Left renal pelvis (tissue), 4 donors: Measurements from ENCODE around the gene PBX1. TPM values are rescaled to one million over a fixed set of nuclear protein-coding genes. Genes with fewer than 3 reads are reported as not detected.
"Not testable (repeated sequence)": the region's sequence is repeated elsewhere in the genome, so short reads cannot be mapped to it uniquely, and the experiment has no call there.

Source experiments
- DNase-seq, 4 donors: peaks; one replicate each; pipeline ENCODE4 v3.0.0-alpha.2; 2013; ENCODE audit warnings: low read depth in 4 of 4, low spot score in 3 of 4
- polyA plus RNA-seq, 4 donors: library from polyadenylated mRNA; unstranded; fragments of 120-200 nt; gene quantifications; one replicate each; pipeline ENCODE4 v1.2.1, GENCODE V29; 2013; ENCODE audit not compliant: insufficient read length in 4 of 4

PBX1 gene
- 100 to 1,000 TPM; 141 to 256 (median 181) TPM for polyA plus RNA-seq

- peak in 3 of 4 donors; percentile 97 to 99 (median 97) for DNase-seq
Observed at GRCh38 chr1:164558461-164559341, at the start of gene PBX1. Gene PBX1 (plus strand): TSS chr1:164559184.

- DNase-seq = no peak
Observed at GRCh38 chr1:164510435-164510834, 48.5 kb upstream of the PBX1 start.

GRCh38 chr1:164511001-164511705 lies 47.8 kb upstream of the PBX1 start:
- no peak for DNase-seq

- no peak for DNase-seq
Observed at GRCh38 chr1:164515231-164515630, 43.8 kb upstream of the PBX1 start.

- DNase-seq = peak in 1 of 4 donors; percentile 12
Observed at GRCh38 chr1:164515711-164516331, 43.2 kb upstream of the PBX1 start.

- DNase-seq = no peak
Observed at GRCh38 chr1:164516591-164516990, 42.4 kb upstream of the PBX1 start.

- DNase-seq = no peak
Observed at GRCh38 chr1:164518692-164519332, 40.2 kb upstream of the PBX1 start.

- DNase-seq = no peak
Observed at GRCh38 chr1:164519426-164519825, 39.6 kb upstream of the PBX1 start.

- DNase-seq = no peak
Observed at GRCh38 chr1:164524810-164525209, 34.2 kb upstream of the PBX1 start.

- DNase-seq = no peak
Observed at GRCh38 chr1:164534863-164535610, 23.9 kb upstream of the PBX1 start.

- not testable (repeated sequence) for DNase-seq
Observed at GRCh38 chr1:164552463-164552988, 6.5 kb upstream of the PBX1 start.

- DNase-seq = no peak
Observed at GRCh38 chr1:164557270-164557669, 1.7 kb upstream of the PBX1 start.

GRCh38 chr1:164559342-164560051 lies 513 bp downstream of the PBX1 start:
- DNase-seq = no peak

- DNase-seq = no peak
Observed at GRCh38 chr1:164560121-164560541, 1.1 kb downstream of the PBX1 start.

- no peak for DNase-seq
Observed at GRCh38 chr1:164560556-164560955, 1.6 kb downstream of the PBX1 start.

GRCh38 chr1:164561007-164561406 lies 2.0 kb downstream of the PBX1 start:
- no peak for DNase-seq

- no peak for DNase-seq
Observed at GRCh38 chr1:164561472-164561871, 2.5 kb downstream of the PBX1 start.

GRCh38 chr1:164562061-164562460 lies 3.1 kb downstream of the PBX1 start:
- DNase-seq = no peak

- DNase-seq = no peak
Observed at GRCh38 chr1:164562511-164562910, 3.5 kb downstream of the PBX1 start.
